ENCODE measurements around the gene UPF1.

DNA sequence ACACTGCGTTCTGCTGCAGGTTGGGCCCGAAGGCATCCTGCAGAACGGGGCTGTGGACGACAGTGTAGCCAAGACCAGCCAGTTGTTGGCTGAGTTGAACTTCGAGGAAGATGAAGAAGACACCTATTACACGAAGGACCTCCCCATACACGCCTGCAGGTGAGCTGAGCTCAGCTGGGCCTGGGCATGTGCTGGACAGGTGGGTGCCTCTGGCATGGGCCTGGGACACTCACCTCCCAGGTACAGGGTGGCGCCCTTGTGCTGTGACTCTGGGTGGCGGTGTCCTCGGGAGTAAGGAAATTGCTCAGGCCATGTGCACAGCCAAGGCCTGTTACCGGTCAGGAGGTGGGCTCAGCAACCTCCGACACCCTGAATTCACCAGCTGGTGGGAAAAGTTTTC, 14.2 kb downstream of the UPF1 start:
- TF ChIP-seq ZFP30 (CRISPR knock-in tag; IDR thresholded peaks at IDR 0.05) = no peak
- TF ChIP-seq, protein P1, sequence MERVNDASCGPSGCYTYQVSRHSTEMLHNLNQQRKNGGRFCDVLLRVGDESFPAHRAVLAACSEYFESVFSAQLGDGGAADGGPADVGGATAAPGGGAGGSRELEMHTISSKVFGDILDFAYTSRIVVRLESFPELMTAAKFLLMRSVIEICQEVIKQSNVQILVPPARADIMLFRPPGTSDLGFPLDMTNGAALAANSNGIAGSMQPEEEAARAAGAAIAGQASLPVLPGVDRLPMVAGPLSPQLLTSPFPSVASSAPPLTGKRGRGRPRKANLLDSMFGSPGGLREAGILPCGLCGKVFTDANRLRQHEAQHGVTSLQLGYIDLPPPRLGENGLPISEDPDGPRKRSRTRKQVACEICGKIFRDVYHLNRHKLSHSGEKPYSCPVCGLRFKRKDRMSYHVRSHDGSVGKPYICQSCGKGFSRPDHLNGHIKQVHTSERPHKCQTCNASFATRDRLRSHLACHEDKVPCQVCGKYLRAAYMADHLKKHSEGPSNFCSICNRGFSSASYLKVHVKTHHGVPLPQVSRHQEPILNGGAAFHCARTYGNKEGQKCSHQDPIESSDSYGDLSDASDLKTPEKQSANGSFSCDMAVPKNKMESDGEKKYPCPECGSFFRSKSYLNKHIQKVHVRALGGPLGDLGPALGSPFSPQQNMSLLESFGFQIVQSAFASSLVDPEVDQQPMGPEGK (CRISPR knock-in tag; IDR thresholded peaks at IDR 0.05; ENCODE audit: borderline replicate concordance) = no peak
- no peak for TF ChIP-seq ARNTL (CRISPR knock-in tag; IDR thresholded peaks at IDR 0.05; ENCODE audit: borderline replicate concordance, low read depth)
- no peak for TF ChIP-seq ZNF70 (CRISPR knock-in tag; IDR thresholded peaks at IDR 0.05)
- no peak for TF ChIP-seq ZNF8 (CRISPR knock-in tag; IDR thresholded peaks at IDR 0.05)
- TF ChIP-seq TOX (CRISPR knock-in tag; IDR thresholded peaks at IDR 0.05; ENCODE audit: borderline replicate concordance) = no peak
- no peak for TF ChIP-seq BACH2 (CRISPR knock-in tag; IDR thresholded peaks at IDR 0.05; ENCODE audit: borderline replicate concordance)

All from SK-N-SH treated with all-trans-retinoic acid at 6 μM for 48 hours (cell line).